ENCODE data around the gene TMCO4. TPM values are rescaled to one million over a fixed set of nuclear protein-coding genes. Genes with fewer than 3 reads are reported as not detected.
"Not testable (repeated sequence)": the region's sequence is repeated elsewhere in the genome, so short reads cannot be mapped to it uniquely, and the experiment has no call there.

TMCO4 gene
- total and polyA plus RNA-seq, 2 donors (not counting 1 experiment from before 2014, with no cell fraction given): 21.7 to 31.3 TPM

GRCh38 chr1:19639228-19639627 is 160.5 kb downstream of the TMCO4 start:
- DNase-seq; H3K27ac Mint-ChIP-seq; POLR2A ChIA-PET; H2AFZ ChIP-seq (ENCODE audit: insufficient read depth, low read depth, low read length, poor library complexity, severe bottlenecking); H3K27ac ChIP-seq (ENCODE audit: low read length in 2 of 2); H3K4me1 Mint-ChIP-seq; H3K79me2 ChIP-seq (ENCODE audit: control insufficient read depth, insufficient read depth, low read length); H3K4me3 ChIP-seq (ENCODE audit: control extremely low read depth in 1 of 5, extremely low read depth in 1 of 5, insufficient read depth in 1 of 5, low read depth in 2 of 5, low read length in 4 of 5); H3K36me3 ChIP-seq (replicated peaks in 1 of 2; ENCODE audit: control extremely low read depth in 1 of 2, control insufficient read depth in 1 of 2, extremely low read depth in 1 of 2, insufficient read depth in 2 of 2, low read length in 1 of 2); H4K20me1 ChIP-seq (ENCODE audit: control insufficient read depth, insufficient read depth, low read length, poor library complexity, severe bottlenecking); H3K9me3 Mint-ChIP-seq (ENCODE audit: insufficient read depth); intact Hi-C loops (cut with micrococcal nuclease); H3K9me3 ChIP-seq (ENCODE audit: control extremely low read depth in 1 of 3, control insufficient read depth in 2 of 3, insufficient read depth in 1 of 3, low read length in 2 of 3); ATAC-seq (ENCODE audit: low read depth); H3K4me3 Mint-ChIP-seq; H3K4me2 ChIP-seq (replicated peaks; ENCODE audit: low read depth, low read length, poor library complexity, severe bottlenecking); H3K9ac ChIP-seq (ENCODE audit: low read length); H3K4me1 ChIP-seq (ENCODE audit: control insufficient read depth in 2 of 2, insufficient read depth in 2 of 2, low read length in 2 of 2): not testable (repeated sequence)
- H3K27me3 ChIP-seq (replicated peaks in 1 of 4; ENCODE audit: control extremely low read depth in 1 of 4, control insufficient read depth in 3 of 4, insufficient read depth in 4 of 4, low read length in 3 of 4): peaks cover 0 to 27% (median 16%) of the 10 kb centered on the region in 4 experiments
- peaks cover 33% of the 10 kb centered on the region for H3K27me3 Mint-ChIP-seq
- CTCF ChIA-PET: interaction anchor here (0.7 to 1.5 kb wide), 2 partner anchors 12 to 24 kb away, joined by 3 to 4 read pairs; no protein-coding TSS in a partner anchor
- WGBS (ENCODE audit: insufficient coverage): 77% methylated on average over 6 of the region's 10 CpGs

GRCh38 chr1:19637606-19638005 is 162.1 kb downstream of the TMCO4 start:
- H3K27me3 Mint-ChIP-seq: peaks cover 21% of the 10 kb centered on the region
- no peaks in the 10 kb centered on the region for H3K9me3 ChIP-seq (ENCODE audit: control extremely low read depth in 1 of 3, control insufficient read depth in 2 of 3, insufficient read depth in 1 of 3, low read length in 2 of 3)
- ChIA-PET CTCF (no interaction called here), POLR2A (no interaction called here)
- H2AFZ ChIP-seq (ENCODE audit: insufficient read depth, low read depth, low read length, poor library complexity, severe bottlenecking): no peak overlapping the region
- no peaks in the 10 kb centered on the region for H4K20me1 ChIP-seq (ENCODE audit: control insufficient read depth, insufficient read depth, low read length, poor library complexity, severe bottlenecking)
- DNase-seq (no peak), ATAC-seq (ENCODE audit: low read depth) (no peak)
- peaks cover 0 to 15% (median 8%) of the 10 kb centered on the region in 4 experiments for H3K27me3 ChIP-seq (replicated peaks in 1 of 4; ENCODE audit: control extremely low read depth in 1 of 4, control insufficient read depth in 3 of 4, insufficient read depth in 4 of 4, low read length in 3 of 4)
- no peaks in the 10 kb centered on the region for H3K79me2 ChIP-seq (ENCODE audit: control insufficient read depth, insufficient read depth, low read length)
- H3K4me3 ChIP-seq (ENCODE audit: control extremely low read depth in 1 of 5, extremely low read depth in 1 of 5, insufficient read depth in 1 of 5, low read depth in 2 of 5, low read length in 4 of 5): no peak overlapping the region
- no peaks in the 10 kb centered on the region for H3K36me3 ChIP-seq (replicated peaks in 1 of 2; ENCODE audit: control extremely low read depth in 1 of 2, control insufficient read depth in 1 of 2, extremely low read depth in 1 of 2, insufficient read depth in 2 of 2, low read length in 1 of 2)
- intact Hi-C loops (cut with micrococcal nuclease): no loop called here
- WGBS (ENCODE audit: insufficient coverage): 79% methylated on average over 5 of the region's 10 CpGs
- H3K4me3 Mint-ChIP-seq: no peak overlapping the region
- H3K4me2 ChIP-seq (replicated peaks; ENCODE audit: low read depth, low read length, poor library complexity, severe bottlenecking): no peak overlapping the region
- TF ChIP-seq EZH2 (IDR thresholded peaks at IDR 0.05; ENCODE audit: borderline replicate concordance, insufficient read depth, low read depth, low read length, poor library complexity, severe bottlenecking) (no peak), CTCF (IDR thresholded peaks at IDR 0.05) (no peak)
- H3K4me1 Mint-ChIP-seq: no peaks in the 10 kb centered on the region
- no peaks in the 10 kb centered on the region for H3K4me1 ChIP-seq (ENCODE audit: control insufficient read depth in 2 of 2, insufficient read depth in 2 of 2, low read length in 2 of 2)
- no peak overlapping the region for H3K27ac ChIP-seq (ENCODE audit: low read length in 2 of 2)
- no peaks in the 10 kb centered on the region for H3K9me3 Mint-ChIP-seq (ENCODE audit: insufficient read depth)
- H3K27ac Mint-ChIP-seq: no peak overlapping the region
- no peak overlapping the region for H3K9ac ChIP-seq (ENCODE audit: low read length)

GRCh38 chr1:19636749-19637148 is 163.0 kb downstream of the TMCO4 start:
- peaks cover 15% of the 10 kb centered on the region for H3K27me3 Mint-ChIP-seq
- H2AFZ ChIP-seq (ENCODE audit: insufficient read depth, low read depth, low read length, poor library complexity, severe bottlenecking); H3K9me3 Mint-ChIP-seq (ENCODE audit: insufficient read depth); intact Hi-C loops (cut with micrococcal nuclease); H3K9ac ChIP-seq (ENCODE audit: low read length); H3K4me1 Mint-ChIP-seq; H3K4me2 ChIP-seq (replicated peaks; ENCODE audit: low read depth, low read length, poor library complexity, severe bottlenecking); ATAC-seq (ENCODE audit: low read depth); H3K4me3 ChIP-seq (ENCODE audit: control extremely low read depth in 1 of 5, extremely low read depth in 1 of 5, insufficient read depth in 1 of 5, low read depth in 2 of 5, low read length in 4 of 5); H3K27ac Mint-ChIP-seq; H3K9me3 ChIP-seq (ENCODE audit: control extremely low read depth in 1 of 3, control insufficient read depth in 2 of 3, insufficient read depth in 1 of 3, low read length in 2 of 3); H3K36me3 ChIP-seq (replicated peaks in 1 of 2; ENCODE audit: control extremely low read depth in 1 of 2, control insufficient read depth in 1 of 2, extremely low read depth in 1 of 2, insufficient read depth in 2 of 2, low read length in 1 of 2); H3K79me2 ChIP-seq (ENCODE audit: control insufficient read depth, insufficient read depth, low read length); H3K27ac ChIP-seq (ENCODE audit: low read length in 2 of 2); CTCF ChIA-PET; H4K20me1 ChIP-seq (ENCODE audit: control insufficient read depth, insufficient read depth, low read length, poor library complexity, severe bottlenecking); H3K4me3 Mint-ChIP-seq; DNase-seq; POLR2A ChIA-PET; H3K4me1 ChIP-seq (ENCODE audit: control insufficient read depth in 2 of 2, insufficient read depth in 2 of 2, low read length in 2 of 2): not testable (repeated sequence)
- H3K27me3 ChIP-seq (replicated peaks in 1 of 4; ENCODE audit: control extremely low read depth in 1 of 4, control insufficient read depth in 3 of 4, insufficient read depth in 4 of 4, low read length in 3 of 4): peaks cover 0 to 10% (median 7%) of the 10 kb centered on the region in 4 experiments
- 97% methylated on average over 3 of the region's 10 CpGs for WGBS (ENCODE audit: insufficient coverage)

Data from B cell (primary cell).